Measurements from ENCODE around the gene GPR153.

Gene GPR153

DNA sequence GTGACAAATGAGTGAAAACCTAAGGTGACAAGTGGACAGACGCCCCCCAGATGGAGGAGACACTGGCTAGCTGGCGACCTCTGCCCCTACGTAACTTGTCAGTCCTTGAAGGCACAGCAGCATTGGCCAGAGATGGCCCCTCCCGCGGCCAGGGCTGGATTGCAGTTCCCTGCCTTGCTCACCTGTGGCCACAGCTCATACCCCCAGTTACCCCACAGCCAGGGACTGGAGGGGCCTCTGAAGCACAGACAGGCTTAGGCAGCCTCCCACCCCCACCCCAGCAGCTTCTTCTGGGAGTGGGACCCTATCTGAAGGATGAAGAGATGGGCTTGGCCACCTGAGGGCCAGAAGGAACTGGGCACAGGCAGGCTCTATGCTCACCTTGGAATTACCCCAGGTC is 13.2 kb downstream of the GPR153 start:
- no peak for DNase-seq

DNA sequence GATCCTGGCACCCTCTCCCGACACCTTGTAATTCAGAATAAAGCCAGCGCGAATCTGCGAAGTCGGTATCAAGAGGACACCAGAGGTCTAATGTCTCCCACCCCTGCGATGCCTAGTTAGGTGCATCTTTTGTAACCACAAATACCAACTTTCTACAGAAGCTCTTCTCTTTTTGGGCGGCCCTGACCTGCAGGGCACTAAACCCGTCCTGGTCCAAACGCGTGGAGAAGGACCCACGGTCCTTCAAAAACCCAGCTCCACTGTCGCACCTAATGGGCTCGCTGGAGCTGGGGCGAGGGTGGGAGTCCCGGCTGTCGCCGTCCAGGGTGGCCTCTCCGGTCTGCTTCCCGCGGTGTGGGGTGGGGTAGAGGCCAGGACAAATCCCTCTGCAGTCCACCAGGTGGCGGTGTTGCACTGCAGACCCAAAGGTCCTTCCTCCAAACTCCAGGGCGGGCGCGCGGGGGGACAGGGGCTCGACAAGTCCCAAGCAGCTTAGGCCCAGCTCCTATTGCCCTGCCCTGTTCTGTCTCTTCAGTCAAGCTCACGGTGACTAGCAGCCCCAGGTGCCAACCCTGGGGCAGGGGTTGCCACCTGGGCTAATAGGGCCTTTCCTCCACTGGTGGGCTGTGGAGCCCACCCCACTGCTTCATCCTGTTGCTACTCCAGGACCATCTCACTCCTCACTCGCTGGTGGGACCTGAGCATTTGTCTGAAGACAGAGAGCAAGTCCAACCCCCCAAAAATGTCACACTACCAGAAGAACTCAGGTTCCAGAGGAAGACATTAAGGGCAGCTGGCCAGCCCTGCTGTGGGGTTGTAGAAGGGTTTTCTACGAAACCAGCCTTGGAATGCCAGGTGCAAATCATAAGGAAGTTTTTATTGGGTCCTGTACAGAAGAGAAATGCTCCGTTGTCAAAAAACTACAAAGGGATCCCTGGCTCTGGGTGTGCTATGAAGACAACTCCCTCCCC is 14.1 kb downstream of the GPR153 start:
- peak; percentile 95 for DNase-seq

DNA sequence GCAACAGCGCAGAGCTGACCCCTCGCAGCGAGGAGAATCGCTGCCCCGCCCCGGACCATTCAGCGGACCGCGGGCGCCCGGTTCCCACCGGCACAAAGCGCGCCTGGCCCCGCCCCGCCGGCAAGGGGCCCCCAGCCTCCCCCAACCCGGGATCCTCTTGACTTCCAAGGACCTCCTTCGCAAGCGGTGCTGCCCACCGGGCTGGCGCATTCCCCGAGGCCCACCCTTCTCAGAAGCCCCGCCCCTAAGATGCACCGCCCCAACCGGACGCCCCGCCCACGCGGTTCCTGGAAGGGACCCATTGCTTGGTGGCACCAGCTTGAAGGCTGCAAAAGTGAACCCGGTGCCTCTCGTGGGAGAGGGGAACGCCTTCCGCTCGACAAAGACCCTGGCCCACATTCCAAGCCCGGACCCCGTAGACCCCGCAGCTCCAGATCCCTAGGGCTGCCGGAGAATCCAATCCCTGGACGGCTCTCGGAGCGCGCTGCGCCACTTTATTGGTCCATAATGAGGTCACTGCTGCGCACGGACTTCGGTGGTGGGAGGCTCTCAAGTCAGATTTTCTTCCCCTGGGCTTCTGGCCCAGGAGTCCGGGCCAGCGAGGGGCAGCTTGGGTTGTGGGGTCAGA is 14.9 kb downstream of the GPR153 start:
- peak; percentile 86 for DNase-seq

DNA sequence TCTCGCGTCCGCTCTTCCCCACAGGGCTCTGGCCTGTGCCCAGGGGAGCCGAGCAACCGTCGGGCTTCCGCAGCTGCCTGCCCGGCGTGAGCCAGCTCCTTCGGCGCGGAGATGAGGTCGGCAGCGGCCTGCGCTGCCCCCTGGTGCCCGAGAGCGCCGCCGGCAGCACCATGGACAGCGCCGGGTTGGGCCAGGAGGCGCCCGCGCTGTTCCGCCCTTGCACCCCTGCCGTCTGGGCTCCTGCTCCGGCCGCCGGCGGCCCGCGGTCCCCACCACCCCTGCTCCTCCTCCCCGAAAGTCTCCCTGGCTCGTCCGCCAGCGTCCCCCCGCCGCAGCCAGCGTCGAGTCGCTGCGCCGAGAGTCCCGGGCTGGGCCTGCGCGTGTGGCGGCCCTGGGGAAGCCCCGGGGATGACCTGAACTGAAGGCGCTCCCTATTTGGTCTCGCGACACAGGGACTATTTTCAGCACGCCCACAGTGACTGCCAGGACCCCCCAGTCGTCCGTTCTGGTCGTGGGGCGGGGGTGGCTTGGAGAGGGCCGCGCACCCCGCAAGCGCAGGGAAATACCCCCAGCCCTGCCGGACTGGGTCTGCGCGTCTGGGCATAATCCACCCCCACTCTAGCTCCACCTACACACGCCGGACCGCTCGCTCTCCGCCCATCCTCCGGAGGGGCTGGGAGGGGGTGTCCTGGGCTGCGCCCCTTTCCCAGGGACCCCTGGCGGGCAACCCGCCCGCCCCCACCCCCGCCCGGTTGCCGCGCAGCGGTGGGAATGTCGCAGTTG is 15.6 kb downstream of the GPR153 start:
- DNase-seq, result peak; percentile 97

DNA sequence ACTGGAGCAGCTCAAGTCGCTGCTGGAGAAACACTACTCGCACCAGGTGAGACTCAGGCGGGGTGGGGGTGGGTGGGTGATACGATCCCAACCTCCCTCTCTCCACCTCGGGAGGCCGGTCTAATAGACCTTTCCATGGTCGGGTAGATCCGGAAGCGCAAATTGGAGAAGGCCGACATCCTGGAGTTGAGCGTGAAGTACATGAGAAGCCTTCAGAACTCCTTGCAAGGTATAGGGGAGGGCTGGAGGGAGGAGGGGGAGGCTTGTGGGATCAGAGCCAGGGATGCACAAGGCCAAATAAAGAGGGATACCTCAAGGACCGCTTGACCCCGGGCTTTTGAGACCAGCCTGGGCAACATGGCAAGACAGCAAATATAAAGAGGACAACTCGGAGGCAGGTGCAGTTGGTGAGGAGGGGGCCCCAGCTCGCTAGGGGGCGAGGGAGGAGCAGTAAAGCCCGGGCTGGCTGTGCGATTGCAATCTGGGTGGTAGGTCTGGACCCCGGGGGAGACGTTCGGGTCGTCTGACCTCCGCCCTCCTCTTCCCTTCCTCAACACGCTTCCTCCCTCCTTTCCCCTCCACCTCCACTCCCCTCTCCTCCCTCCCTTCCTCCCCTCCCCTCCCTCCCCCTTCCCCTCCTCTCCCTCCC is 16.4 kb downstream of the GPR153 start:
- DNase-seq, result no peak

DNA sequence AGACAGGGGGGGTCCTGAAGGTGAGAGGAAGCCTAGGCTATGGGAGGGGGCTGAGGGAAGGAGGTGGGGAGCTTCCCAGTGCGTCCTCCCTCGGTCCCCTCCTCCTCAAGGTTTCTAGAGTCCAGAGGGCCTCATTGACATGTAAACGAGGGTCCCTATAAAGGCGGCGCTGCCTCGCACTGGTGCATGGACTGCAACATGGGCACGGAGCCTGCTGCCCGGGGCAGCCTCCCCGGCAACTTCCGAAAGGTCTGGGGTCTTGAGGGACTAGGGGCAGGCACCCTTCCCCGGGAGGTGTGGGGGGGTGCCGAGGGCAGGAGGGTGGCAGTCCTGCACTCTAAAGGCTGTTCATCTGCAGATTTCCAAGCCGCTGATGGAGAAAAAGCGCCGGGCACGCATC is 16.9 kb downstream of the GPR153 start, which contains the start of gene HES3:
TSS of gene HES3 (plus strand) at position 187 of the 400 bp plus-strand sequence. CDS start at position 374, 187 bp downstream.
- no peak for DNase-seq

DNA sequence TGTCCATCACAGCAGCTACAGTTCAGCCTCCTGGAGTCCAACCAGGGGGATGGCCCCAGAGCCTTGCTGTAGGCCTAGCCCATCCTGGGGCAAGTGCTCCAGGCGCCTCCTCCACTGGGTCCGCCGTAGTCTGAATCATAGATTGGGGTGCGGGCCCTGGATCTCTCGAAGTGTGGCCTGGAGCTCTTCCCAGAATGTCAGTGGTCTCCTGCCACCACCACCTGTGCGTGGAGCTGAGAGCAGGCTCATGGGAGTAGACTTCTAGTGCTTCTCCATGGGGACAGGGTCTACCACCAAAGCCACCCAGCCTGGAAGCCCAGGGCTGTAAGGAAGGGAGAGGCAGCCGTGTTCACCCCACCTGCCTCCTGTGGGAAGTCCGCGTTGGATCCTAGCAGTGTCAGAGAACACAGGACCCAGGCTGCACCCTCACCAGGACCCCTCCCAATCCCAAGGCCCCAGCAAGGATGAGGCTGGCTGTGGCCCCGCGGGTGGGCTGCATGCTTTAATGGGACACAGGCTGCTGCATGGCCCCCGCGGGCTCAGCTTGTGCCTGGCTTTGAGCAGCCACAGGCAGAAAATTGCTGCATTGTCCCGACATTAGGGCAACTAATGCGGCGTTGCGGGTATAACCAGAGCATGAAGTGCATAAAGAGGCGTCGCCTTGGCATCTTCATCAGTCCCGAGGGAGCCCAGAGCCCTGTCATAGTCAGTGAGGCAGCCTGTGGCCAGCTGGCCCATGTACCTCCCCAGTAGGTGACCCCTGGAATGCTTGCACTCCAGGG is 17.7 kb downstream of the GPR153 start:
- DNase-seq, result no peak

DNA sequence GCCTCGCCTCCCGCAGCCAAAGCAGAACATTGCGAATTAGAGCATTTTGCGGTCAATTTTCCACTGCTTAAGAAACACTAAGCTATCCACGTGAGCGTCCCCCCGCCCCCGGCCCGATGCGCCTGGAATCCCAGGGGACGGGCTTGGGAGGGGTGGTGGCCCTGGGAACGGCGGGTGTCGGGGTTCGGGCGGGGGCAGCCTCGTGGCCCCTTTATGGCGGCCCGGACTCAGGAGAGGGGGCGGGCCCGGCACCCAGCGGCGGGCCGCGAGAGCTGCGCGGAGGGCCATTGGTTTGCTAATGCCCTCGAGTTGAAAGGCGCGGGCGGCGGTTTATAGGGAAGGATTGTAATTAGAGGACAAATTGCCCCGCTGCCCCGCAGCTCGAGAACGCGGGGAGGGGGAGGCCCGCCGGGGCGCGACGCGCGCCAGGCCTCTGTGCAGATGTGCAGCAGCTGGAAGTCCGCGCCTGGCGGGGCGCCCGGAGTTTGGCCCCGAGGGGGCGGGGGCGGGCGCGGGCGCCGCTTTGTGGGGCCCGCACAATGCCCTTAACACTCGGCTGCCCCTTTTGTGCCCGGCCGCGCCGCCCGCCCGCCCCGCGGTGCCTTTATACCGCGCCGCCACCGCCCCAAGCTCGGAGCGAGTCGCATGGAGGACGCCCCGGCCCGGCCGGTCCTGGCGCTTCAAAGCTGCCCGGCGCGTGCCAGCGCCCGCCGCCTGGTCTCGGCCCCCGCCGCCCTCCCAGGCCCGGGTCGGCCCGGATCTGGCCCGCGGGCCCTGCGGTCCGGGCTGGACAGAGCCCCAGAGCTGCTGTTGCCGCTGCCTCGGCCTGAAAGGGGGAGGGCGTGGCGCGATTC is 18.8 kb downstream of the GPR153 start:
- DNase-seq, result no peak

DNA sequence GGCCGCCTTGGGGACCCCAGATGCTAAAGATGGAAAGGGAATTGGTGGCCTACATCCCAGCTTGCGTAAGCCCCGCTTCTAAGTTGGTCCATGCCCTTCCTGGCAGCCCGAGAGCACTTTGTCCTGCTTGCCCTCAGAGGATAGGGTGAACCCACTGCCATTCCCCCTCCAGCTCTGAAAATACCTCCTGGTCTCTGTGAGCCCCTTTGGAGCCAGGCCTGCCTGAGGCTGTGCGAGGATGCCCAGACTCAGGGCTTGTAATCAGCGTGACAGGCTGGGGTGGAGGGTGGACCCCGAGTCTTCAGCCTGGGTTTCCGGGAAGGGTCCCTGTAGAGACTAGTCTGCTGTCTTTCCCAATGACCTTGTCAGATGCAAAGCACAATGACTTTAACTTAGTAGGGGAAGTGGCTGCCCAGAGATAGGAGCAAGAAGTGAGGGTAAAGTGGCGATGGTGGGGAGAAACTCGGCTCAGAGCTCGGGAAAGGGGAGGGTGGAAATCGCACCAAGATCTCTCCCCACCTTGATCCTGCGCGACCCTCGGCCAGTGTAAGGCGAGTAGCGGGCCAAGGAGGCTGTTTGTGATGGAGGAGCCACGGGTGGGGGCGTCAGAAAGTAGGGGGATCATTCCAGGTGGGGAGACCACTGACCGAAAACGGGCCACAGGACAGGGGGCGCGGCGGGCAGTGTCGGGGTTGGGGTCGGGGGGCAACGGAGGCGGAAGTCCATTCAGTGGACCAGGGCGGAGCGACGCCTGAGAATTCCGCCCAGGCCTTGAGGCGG is 19.6 kb downstream of the GPR153 start:
- DNase-seq, result no peak

DNA sequence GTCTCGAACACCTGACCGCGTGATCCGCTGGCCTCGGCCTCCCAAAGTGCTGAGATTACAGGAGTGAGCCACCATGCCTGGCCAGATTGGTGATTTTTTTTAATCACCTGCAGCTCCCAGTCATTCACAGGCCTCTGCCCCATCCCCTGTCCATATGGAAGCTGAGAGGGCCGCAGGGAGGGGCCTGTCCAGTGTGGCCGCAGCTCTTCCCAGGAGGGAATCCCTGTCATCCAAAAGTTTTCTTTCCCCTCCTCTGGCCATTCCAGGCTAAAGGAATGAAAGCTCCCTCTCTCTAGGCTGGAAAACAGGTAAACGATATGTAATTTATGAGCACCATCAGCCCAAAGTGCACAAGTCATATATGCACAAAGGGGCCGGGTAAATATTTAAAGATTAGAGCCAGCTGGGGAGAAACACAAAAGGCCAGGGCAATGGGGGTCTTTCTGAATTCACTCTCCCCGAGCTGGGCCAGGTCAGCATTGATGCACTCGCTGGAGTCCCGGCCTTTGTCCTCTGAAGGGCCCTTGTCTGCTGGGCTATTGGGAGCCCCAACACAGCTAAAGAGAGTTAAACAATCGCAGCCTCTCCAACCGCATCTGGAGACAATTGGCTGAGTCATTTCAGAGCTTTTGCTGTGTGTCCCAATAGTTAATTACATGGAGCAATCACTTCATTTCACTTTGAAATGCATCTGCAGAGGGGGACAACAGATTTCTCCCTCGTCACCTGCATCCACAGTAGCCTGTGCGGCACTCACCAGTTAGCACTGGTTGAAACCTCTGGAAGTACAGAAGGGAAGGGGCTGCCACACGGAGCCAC is 20.7 kb downstream of the GPR153 start:
- peak; percentile 96 for DNase-seq

DNA sequence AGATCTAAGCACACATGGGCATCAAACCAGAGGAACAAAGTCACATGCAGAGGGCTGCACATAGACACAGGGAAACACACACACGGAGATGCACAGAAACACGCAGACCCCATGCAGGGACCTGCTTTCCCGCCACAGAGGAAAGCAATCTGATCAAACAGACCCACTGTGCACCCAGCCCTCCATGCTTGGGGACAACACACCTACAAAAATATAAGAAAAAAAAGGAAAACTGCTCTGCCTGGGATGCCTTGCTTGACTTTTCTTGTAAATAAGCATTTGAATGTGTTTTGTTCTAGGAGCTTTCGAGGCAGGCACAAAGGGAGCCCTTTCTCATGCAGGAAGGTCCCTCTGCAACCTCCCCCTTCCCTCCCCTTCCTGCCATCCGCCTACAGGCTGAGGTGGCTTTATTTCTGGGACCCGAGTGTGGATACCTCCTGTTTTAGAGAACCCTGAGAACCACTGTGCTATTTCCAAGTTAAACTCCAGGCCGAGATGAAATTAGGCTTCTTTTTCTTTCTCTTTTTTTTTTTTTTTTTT is 21.6 kb downstream of the GPR153 start:
- DNase-seq, result no peak

DNA sequence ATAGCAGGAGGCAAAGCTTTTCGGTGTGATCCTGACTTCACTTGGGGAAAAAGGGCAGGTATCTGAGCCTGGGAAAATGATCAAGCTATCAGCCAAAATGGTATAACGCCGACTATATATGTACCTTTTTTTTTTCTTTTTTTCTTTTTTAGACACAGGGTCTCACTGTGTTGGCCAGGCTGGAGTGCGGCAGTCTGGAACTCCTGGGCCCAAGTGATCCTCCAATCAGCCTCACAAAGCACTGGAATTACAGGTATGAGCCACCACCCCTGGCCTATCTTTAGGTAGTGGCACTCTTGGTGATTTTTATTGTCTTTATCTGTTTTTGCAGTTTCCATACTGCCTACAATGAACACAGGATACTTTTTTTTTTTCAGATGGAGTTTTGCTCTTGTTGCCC is 23.8 kb downstream of the GPR153 start:
- no peak for DNase-seq

DNA sequence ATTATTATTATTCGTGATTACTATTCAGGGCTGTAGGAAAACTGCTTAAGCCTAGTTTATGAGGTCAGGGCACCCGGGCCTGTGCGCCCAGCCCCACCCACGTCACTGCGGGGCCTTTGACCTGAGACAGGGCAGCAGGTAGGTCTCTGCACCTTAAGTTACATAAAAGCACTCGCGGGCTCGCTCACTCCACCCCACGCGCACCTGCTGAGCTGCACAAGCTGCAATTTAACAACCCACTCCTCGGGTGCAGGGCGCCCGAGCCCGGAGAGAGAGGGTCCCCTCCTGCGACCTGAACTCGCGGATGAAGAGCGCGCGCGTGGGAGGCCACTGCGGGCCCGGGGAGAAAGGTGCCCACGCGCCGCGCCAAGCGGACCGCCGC is 25.6 kb downstream of the GPR153 start:
- DNase-seq, result peak; percentile 76

DNA sequence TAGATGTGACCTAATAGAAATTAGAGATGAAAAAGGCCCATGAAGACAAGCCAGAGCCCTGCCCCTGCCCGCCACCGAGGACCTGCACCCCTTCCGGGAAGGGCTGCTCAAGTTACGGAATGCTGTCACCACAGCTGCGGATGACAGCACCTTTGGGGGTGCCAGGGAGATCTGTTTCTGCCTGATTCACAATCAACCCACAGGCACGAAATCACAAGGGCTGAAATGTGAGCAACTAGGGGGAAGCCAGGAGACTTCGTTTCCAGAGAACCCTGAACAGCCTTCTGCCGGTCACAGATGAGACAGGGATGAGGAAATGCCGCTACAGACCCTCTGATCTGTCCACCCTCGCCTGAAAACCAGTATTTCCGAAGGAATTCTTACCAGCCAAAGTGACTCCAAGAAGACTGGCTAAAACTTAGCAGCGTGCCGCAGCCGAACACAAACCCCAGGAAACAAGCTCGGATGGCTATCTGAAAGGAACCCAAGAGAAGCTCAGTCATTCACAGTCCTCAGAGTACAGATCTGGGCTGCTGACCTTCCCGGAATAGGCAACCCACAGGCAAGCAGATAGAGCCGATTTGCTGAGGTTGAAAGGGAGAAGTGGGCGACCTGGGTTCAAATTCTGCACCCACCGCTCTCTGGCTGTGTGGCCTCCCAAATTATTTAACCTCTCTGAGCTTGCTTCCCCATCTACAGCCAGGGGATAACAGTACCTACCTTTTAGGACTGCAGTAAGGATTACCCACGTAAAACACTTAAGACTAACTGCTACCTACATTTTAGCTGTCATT is 26.2 kb downstream of the GPR153 start:
- no peak for DNase-seq

DNA sequence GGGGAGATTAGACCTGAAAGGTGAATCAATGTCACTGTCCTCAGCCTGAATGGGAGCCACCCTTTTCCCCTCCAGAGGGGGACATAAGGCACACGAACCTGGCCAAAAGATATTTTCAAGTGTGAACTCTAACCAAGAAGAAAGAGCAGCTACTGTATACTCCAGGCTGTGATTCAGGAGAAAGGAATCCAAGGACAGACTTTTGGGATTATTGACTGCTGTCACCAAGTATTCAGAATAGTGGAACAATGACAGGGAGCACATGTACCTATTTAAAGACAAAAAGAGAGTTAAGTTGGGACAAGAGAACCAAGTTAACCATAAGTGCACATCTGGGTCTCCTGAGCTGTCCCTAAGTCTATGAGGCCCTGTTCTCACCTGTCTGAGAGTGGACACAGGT is 27.5 kb downstream of the GPR153 start:
- DNase-seq, result no peak

DNA sequence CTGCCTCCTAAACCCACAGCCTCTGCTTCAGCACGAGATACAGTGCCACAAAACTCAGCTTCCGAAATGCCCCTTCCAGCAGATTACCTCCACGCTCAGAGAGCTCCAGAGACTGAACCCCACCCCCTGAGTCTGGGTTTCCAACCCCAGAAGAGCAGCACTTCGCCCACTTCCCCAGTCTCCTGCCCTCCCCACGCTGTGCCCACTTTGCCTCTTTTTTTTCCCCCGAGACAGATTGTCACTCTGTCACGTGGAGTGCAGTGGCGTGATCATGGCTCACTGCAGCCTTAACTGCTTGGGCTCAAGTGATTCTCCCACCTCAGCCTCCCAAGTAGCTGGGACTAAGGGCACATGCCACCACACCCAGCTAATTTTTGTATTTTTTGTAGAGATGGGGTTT is 35.2 kb downstream of the GPR153 start:
- no peak for DNase-seq

DNA sequence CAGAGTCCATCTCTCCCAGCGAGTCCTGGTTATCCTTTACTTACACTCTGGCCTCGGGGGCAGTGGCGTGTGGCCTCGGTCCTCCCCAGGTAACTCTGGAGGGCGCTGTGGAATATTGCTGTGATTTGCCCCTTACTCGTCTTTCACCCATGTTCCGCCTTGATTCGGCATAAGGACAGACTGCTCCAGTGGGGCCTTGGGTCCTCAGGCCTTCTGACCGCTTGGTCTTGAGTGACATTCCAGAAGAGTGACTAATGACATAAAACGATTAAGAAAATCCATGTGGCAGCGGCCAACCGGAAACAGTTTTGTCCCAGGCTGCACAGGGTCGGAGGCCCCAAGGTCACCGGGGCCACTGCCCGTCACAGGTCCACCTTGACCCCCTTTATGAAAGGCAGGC is 36.2 kb downstream of the GPR153 start:
- no peak for DNase-seq

DNA sequence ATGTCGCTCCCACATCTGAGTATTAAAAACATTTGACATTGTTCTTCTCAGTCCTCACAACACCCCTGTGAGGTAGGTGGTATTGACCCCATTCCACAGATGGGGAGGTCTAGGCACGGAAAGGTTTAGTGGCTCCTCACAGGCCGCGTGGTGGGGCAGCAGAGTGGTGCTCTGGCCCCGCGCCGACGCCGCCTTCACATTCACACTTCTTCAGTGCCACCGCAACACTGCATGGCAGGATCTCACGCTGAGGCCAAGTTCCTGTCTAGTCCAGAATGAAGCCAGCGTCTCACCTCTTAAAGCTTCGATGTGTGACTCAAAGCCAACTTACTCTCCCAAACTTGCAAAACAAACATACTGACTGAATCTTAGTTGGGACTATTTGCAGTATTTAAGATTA is 37.3 kb downstream of the GPR153 start:
- no peak for DNase-seq

Measured in NCI-H1092 treated with DMSO at 0.1 percent for 48 hours (cell line).